ENCODE data around the gene ZCCHC2. TPM values are rescaled to one million over a fixed set of nuclear protein-coding genes. Genes with fewer than 3 reads are reported as not detected.
A peak's percentile ranks its signal among the peaks of the same experiment; 100 is the strongest.

Gene ZCCHC2
- total RNA-seq, 4 donors from 2014 or later = 18.9 to 26.1 (median 23.8) TPM

DNA sequence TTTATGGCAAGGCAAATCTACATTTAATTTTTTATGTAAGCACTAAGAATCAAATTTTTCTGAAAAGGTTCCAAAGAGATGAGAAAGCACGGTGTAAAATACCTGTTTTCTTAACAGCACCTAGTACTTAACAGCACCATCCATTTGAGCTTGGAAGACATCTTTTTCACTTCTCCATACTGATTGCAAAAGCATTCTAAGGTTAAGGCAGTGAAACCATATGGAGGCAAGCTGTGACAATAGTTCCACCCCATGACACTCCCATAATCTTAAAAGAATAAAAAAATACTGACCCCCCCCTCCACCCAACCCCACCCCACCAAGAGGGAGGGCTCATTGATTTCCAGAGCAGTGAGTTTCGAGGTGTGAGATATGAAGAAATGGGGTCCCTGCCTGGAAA is 60.6 kb downstream of the ZCCHC2 start:
- intact Hi-C loops (cut with DNase I) = loop anchor here (5.0 to 10.0 kb wide), 4 partner anchors 56 to 399 kb away; partner anchors contain the start of genes PHLPP1, PIGN and RELCH
- H3K4me1 ChIP-seq = peaks cover 16 to 25% (median 23%) of the 10 kb centered on the region in 4 donors
- H3K27me3 ChIP-seq = no peaks in the 10 kb centered on the region
- H3K27ac ChIP-seq (replicated peaks in 1 of 4) = no peak overlapping the region
- H3K9me3 ChIP-seq = no peaks in the 10 kb centered on the region
- H3K36me3 ChIP-seq = peaks cover 0 to 29% (median 15%) of the 10 kb centered on the region in 4 donors
- no peak overlapping the region for H3K4me3 ChIP-seq
- DNase-seq (ENCODE audit: extremely low spot score) = no peak
- 95% methylated on average over 2 of the region's 2 CpGs for WGBS
- no peak for TF ChIP-seq POLR2A (IDR thresholded peaks at IDR 0.05; ENCODE audit: low read depth)
- TF ChIP-seq, protein P1, sequence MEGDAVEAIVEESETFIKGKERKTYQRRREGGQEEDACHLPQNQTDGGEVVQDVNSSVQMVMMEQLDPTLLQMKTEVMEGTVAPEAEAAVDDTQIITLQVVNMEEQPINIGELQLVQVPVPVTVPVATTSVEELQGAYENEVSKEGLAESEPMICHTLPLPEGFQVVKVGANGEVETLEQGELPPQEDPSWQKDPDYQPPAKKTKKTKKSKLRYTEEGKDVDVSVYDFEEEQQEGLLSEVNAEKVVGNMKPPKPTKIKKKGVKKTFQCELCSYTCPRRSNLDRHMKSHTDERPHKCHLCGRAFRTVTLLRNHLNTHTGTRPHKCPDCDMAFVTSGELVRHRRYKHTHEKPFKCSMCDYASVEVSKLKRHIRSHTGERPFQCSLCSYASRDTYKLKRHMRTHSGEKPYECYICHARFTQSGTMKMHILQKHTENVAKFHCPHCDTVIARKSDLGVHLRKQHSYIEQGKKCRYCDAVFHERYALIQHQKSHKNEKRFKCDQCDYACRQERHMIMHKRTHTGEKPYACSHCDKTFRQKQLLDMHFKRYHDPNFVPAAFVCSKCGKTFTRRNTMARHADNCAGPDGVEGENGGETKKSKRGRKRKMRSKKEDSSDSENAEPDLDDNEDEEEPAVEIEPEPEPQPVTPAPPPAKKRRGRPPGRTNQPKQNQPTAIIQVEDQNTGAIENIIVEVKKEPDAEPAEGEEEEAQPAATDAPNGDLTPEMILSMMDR (IDR thresholded peaks at IDR 0.05) = no peak
- no peak for TF ChIP-seq POLR2AphosphoS5 (IDR thresholded peaks at IDR 0.05)
- no peak for TF ChIP-seq EP300 (IDR thresholded peaks at IDR 0.05)

DNA sequence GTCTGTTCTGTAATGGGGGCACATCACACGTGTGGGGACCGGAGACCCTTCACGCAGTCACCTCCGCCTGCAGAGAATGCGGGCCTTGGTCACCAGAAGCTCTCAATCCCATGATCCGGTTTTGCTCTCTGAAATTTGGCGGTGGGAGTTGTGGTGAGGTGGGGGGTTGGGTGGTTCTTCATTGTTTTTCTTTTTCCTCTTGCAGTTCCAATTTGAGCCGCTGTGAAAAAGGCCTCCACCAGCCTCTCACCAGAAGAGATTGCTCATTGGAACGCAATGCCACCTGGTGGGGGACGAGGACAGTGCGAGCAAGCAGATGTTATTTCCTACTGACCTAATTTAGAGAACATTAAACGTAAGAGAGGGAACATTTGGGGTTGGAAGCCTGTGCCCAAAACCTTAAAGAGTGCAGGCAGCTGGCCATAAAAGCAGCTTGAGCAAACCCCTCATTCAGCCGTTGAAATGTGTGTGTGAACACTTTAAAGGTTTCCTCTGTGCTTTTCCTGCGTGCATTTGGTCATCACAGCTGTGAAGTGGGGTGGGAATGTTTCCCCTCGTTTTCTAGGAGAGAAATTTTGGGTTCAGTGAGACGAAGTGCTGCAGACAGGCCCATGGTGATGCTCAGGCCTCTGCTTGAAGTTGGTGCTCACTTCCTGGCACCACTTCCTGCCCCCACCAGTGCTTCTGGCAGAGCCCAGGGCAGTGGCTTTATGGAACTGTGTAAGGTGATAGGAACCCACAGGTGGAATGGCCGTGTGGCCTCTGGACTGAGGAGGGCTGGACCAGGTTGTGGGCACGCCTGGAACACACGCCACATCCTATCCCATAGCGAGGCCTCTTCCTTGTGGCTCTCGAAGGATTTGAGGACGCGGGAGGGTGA is 61.7 kb downstream of the ZCCHC2 start:
- peak overlapping the region in 2 of 4 donors; percentile 5 to 10 for H3K4me3 ChIP-seq
- H3K9me3 ChIP-seq = no peaks in the 10 kb centered on the region
- WGBS = 37% methylated on average over 20 of the region's 23 CpGs
- TF ChIP-seq, protein P1 (IDR thresholded peaks at IDR 0.05) = peak; percentile 97 to 99 (median 97)
- TF ChIP-seq EP300 (IDR thresholded peaks at IDR 0.05) (no peak), POLR2A (IDR thresholded peaks at IDR 0.05; ENCODE audit: low read depth) (no peak), POLR2AphosphoS5 (IDR thresholded peaks at IDR 0.05) (peak; percentile 22 to 76)
- H3K27ac ChIP-seq (replicated peaks in 1 of 4) = peak overlapping the region; percentile 8 to 61 (median 50)
- H3K27me3 ChIP-seq = no peaks in the 10 kb centered on the region
- peaks cover 0 to 19% (median 12%) of the 10 kb centered on the region in 4 donors for H3K36me3 ChIP-seq
- peaks cover 16 to 25% (median 23%) of the 10 kb centered on the region in 4 donors for H3K4me1 ChIP-seq
- intact Hi-C loops (cut with DNase I) = loop anchor here (5.0 to 10.0 kb wide), 4 partner anchors 57 to 400 kb away; partner anchors contain the start of genes PHLPP1, PIGN and RELCH
- peak; percentile 97 for DNase-seq (ENCODE audit: extremely low spot score)

GRCh38 chr18:62585274-62586150 is 62.7 kb downstream of the ZCCHC2 start:
- intact Hi-C loops (cut with DNase I) = loop anchor here (10.0 kb wide), 2 partner anchors 129 to 401 kb away; partner anchors contain the start of genes PHLPP1, PIGN and RELCH
- no peaks in the 10 kb centered on the region for H3K27me3 ChIP-seq
- no peaks in the 10 kb centered on the region for H3K9me3 ChIP-seq
- no peak for DNase-seq (ENCODE audit: extremely low spot score)
- H3K36me3 ChIP-seq = peaks cover 0 to 14% (median 9%) of the 10 kb centered on the region in 4 donors
- no peak overlapping the region for H3K4me3 ChIP-seq
- H3K4me1 ChIP-seq = peaks cover 16 to 25% (median 23%) of the 10 kb centered on the region in 4 donors
- peak overlapping the region in 2 of 4 donors; percentile 49 to 52 for H3K27ac ChIP-seq (replicated peaks in 1 of 4)
- TF ChIP-seq EP300 (IDR thresholded peaks at IDR 0.05) (no peak), POLR2AphosphoS5 (IDR thresholded peaks at IDR 0.05) (no peak), POLR2A (IDR thresholded peaks at IDR 0.05; ENCODE audit: low read depth) (no peak)
- TF ChIP-seq, protein P1 (IDR thresholded peaks at IDR 0.05) = no peak
- WGBS = 79% methylated on average over 16 of the region's 16 CpGs

GRCh38 chr18:62586151-62586774 is 63.4 kb downstream of the ZCCHC2 start:
- Histone ChIP-seq H3K27me3 (no peaks in the 10 kb centered on the region), H3K4me3 (no peak overlapping the region), H3K9me3 (no peaks in the 10 kb centered on the region), H3K4me1 (peaks cover 16 to 25% (median 23%) of the 10 kb centered on the region in 4 donors), H3K27ac (replicated peaks in 1 of 4) (no peak overlapping the region), H3K36me3 (peaks cover 0 to 14% (median 9%) of the 10 kb centered on the region in 4 donors)
- TF ChIP-seq, protein P1 (IDR thresholded peaks at IDR 0.05) = peak; percentile 70 to 86 (median 78)
- TF ChIP-seq EP300 (IDR thresholded peaks at IDR 0.05) = no peak
- TF ChIP-seq POLR2A (IDR thresholded peaks at IDR 0.05; ENCODE audit: low read depth) = no peak
- TF ChIP-seq POLR2AphosphoS5 (IDR thresholded peaks at IDR 0.05) = peak in 1 of 2 donors; percentile 32
- peak; percentile 89 for DNase-seq (ENCODE audit: extremely low spot score)
- intact Hi-C loops (cut with DNase I) = loop anchor here (10.0 kb wide), 2 partner anchors 129 to 401 kb away; partner anchors contain the start of genes PHLPP1, PIGN and RELCH
- WGBS = 18% methylated on average over 14 of the region's 14 CpGs
